Stimulated activated CD4-positive, alpha-beta T cell treated with anti-CD3 and anti-CD28 coated beads, TNF-alpha, amount 100 ng/mL, for 48 hours (primary cell): ENCODE results near the gene AOC3.
"Not testable (repeated sequence)": the region's sequence is repeated elsewhere in the genome, so short reads cannot be mapped to it uniquely, and the experiment has no call there.

ENCODE experiments used
- DNase-seq, 3 donors: peaks; one replicate each; pipeline ENCODE4 v3.0.0-alpha.2; 2020; ENCODE audit warnings: low read depth in 3 of 3

The AOC3 gene

DNA sequence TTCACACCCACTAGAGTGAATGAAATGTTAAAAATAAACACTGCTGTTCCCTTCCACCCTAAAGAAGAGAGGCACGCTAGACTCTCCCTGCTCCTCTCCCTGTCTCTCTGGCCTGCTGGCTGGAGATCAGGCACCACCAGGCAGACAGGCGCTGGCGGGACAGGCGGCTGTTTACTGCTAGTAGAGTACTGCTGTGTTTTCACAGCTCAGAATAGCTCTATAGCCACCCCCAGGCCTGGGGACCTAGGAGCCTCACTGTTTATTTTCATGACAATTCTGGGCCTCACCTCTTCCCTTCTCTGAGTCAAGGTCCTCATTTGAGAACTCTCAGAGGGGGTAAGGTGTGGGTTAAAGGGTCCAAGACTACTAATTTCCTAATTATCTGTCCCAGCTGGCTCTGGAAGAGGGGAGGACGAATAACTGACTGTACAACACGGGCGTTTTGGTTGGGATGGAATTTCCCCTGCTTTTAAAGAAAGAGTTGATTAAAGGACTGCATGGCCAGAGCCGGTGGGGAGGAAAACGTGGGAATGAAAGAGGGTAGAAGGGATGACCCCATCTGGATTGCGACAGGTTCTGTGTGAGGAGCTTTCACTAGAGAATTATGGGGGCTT is 40.6 kb downstream of the AOC3 start:
- DNase-seq = no peak

DNA sequence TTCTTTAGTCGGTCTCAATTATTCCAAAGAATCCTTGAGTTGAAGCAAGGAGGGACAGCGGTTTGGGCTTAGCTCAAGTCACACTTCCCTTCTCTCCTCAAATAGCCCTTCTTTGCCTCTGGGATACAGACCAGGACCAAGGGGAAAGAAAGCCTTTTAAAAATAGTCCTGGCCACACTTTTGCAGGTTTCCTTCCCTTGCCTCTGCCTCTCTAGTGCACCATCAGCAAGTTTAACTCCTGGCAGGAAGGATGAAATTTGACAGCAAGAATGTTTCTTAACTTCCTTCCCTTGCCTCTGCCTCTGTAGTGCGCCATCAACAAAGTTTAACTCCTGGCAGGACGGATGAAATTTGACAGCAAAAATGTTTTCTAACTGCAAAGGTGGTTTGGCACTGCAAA is 42.4 kb downstream of the AOC3 start:
- DNase-seq = no peak

DNA sequence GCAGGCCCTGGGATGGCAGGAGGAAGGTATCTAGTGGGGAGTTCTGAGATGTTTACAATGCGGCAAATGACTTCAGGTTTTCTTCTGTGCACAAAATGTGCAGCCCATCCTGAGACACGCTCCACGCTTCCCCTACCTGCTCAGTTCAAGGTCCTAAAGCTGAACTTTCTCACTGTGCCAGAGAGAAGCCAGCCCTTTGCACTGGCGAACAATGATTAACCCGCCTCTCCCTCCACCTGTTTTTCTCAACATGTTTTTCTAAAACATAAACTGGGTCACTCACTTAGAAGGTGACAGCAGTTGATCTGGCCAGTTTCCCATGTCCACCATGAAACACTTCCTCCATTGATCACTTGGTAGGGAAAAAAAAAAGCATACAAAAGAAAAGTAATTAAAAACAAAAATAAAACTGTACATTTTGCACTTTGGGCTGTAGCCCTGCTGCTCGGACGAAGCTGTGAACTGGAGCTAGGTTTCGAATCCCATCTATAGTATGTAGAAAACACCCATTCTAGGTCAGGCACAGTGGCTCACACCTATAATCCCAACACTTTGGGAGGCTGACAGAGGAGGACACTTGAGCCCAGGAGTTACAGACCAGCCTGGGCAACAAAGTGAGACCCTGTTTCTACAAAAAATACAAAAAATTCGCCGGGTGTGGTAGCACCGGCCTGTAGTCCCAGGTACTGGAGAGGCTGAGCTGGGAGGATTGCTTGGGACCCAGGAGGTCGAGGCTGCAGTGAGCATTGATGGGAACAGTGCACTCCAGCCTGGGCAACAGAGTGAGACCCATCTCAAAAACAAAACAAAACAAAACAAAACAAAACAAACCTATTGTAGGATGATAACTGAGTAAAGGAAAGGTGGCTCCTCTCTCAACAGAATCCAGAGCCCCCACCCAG is 43.5 kb downstream of the AOC3 start:
- DNase-seq = no peak

DNA sequence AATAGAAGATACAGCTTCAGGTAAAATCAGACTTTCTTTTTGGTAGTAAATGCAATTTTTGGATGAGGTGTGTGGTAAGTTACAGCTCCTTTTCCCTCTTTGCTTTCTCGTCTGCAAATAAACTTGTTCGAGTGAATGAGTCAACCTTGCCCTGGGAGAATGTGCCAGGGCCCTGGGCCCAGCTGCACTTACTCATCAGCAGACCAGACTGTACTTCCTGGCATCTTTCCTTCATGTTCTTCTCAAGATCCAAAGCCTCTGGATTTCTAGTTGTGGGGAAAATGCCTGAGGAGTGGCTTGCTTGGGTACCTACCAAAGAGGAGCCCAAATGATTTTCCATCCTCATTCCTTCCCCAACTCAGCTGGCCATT is 44.2 kb downstream of the AOC3 start:
- DNase-seq = no peak

DNA sequence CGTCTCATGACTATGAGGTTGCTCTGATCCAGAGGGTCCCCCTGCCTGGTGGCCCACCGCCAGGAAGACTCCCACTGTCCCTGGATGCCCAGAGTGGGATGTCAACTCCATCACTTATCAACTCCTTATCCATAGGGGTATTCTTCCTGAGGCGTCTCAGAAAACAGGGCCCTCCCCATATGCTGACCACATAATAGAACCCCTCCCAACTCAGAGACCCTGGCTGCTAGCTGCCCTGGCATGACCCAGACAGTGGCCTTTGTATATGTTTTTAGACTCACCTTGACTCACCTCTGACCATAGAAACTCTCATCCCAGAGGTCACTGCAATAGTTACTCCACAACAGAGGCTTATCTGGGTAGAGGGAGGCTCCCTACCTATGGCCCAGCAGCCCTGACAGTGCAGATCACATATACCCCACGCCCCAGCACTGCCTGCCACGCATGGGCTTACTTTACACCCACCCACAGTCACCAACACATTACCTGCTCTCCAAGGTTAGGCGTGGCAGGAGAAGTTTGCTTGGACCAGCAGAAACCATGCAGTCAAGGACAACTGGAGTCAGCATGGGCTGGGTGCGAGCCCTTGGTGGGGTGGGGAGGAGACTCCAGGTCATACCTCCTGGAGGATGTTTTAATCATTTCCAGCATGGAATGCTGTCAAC is 47.3 kb downstream of the AOC3 start:
- no peak for DNase-seq

DNA sequence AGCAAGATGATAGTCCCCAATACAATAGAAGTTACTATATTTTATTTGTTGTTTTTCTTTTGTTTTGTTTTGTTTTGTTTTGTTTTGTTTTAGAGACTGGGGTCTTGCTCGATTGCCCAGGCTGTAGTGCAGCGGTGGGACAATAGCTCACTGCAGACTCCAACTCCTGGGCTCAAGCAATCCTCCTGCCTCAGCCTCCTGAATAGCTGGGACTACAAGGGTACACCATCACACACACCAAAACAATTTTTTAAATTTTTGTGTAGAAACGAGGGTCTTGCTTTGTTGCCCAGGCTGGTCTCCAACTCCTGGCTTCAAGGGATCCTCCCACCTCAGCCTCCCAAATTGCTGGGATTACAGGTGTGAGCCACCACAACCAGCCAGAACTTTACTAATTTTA is 49.0 kb downstream of the AOC3 start:
- DNase-seq = not testable (repeated sequence)

DNA sequence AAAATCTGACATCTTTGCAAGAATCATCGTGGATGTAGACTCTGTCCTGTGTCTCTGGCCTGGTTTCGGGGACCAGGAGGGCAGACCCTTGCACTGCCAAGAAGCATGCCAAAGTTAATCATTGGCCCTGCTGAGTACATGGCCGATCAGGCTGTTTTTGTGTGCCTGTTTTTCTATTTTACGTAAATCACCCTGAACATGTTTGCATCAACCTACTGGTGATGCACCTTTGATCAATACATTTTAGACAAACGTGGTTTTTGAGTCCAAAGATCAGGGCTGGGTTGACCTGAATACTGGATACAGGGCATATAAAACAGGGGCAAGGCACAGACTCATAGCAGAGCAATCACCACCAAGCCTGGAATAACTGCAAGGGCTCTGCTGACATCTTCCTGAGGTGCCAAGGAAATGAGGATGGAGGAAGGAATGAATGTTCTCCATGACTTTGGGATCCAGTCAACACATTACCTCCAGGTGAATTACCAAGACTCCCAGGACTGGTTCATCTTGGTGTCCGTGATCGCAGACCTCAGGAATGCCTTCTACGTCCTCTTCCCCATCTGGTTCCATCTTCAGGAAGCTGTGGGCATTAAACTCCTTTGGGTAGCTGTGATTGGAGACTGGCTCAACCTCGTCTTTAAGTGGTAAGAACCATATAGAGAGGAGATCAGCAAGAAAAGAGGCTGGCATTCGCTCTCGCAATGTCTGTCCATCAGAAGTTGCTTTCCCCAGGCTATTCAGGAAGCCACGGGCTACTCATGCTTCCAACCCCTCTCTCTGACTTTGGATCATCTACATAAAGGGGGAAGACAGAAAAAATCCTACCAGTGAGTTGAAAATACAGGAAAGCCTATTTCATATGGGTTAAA is 49.7 kb downstream of the AOC3 start, which contains the start of gene G6PC1:
Gene G6PC1 (plus strand): TSS at position 340 of the 872 bp plus-strand sequence. CDS start 78 bp downstream, at position 418.
- DNase-seq = no peak

DNA sequence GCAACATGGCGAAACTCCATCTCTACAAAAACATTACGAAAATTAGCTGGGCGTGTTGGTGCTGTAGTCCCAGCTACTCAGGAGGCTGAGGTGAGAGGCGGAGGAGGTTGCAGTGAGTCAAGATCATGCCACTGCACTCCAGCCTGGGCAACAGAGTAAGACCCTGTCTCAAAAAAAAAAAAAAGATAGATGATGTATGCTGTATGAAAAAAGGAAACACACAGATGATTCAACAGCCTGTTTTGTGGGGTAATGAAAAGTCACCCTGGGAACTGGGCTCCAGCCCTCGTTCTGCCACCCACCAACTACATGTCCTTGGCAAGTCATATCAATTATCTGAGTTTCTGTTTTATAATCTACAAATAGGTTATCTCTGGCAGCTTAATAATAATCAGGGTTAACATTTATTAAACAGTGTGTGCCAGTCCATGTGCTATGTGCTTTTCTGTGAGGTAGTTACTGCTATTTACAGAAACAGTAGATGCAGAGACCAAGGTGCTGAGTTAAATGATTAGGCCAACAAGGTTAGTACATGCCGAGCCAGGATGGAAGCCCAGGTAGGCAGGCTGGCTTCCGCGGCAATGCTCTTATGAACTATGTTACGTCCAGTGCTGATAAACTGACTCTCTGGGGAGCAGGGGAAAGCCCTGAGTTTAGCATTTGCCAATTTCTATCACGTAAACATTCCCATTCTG is 50.7 kb downstream of the AOC3 start:
- DNase-seq = no peak

DNA sequence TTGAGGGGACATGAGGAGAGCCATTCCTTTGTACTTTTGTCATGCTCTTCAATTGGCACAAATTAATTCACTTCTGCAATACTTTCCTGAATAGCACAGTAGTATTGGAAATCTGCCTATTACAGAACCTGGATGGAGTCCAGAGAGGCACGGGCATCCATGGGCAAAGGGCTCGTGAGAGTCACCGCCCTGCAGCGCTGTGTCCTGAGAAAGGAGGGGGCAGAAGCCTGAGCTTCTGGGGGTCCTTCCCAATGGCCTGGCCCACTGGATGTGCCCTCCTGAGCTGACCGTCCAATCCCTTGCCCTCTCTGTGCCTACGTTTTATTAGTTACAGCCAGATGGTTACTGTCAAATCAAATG is 53.1 kb downstream of the AOC3 start:
- DNase-seq = no peak

DNA sequence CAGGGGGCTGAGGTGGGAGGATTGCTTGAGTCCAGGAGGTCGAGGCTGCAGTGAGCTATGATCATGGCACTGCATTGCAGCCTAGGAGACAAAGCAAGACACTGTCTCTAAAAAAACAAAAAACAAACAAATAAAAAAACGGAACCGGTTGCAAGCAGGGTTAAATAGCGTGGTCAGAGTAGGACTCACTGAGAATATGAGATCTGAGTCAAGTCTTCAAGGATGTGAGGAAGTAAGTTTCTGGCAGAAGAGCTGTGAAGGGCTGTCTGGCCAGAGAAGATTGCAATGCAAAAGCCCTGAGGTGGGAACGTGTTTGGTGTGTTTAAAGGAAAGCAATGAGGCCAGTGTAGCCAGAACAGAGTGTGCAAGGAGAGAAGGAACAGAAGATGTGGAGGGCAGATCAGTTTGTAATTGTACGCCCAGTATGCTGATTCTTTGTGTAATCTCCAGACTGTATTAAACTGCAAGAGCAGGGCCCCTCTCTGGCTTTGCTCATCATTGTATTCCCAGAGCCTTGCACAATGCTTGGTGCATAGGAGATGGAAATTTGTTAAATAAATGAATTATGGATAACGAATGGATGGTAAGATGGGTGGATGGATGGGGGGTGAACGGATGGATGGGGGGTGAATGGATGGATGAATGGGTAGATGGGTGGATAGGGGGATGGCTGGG is 55.9 kb downstream of the AOC3 start:
- DNase-seq = no peak
